HepG2 (cell line): ENCODE data around the gene GPN1. TPM values are rescaled to one million over a fixed set of nuclear protein-coding genes. Genes with fewer than 3 reads are reported as not detected.
A peak's percentile ranks its signal among the peaks of the same experiment; 100 is the strongest.

Experiments
- FIP1L1 ChIP-seq: fragments of 200-400 bp; formaldehyde crosslinking; IDR thresholded peaks from 2 replicates; pipeline ENCODE4 v1.6.1; 2018; ENCODE audit warnings: low read depth, mild to moderate bottlenecking, low read length, moderate library complexity, borderline replicate concordance; ENCODE audit not compliant: insufficient read depth
- KAT8 ChIP-seq: IDR thresholded peaks from 2 replicates; pipeline ENCODE4 v1.6.1; 2016; ENCODE audit warnings: missing genetic modification reagents, missing compliant biosample characterization
- MLLT10 ChIP-seq: sonication (generic); formaldehyde crosslinking; IDR thresholded peaks from 2 replicates; pipeline ENCODE4 v1.4.0; 2020; ENCODE audit warnings: missing genetic modification reagents
- PRDM15 ChIP-seq: sonication (generic); formaldehyde crosslinking; IDR thresholded peaks from 2 replicates; pipeline ENCODE4 v1.4.0; 2020; ENCODE audit warnings: missing genetic modification reagents
- SIX4 ChIP-seq: sonication (generic); formaldehyde crosslinking; IDR thresholded peaks from 2 replicates; pipeline ENCODE4 v1.4.0; 2020; ENCODE audit warnings: missing genetic modification reagents
- SYNCRIP ChIP-seq: fragments of 200-400 bp; formaldehyde crosslinking; IDR thresholded peaks from 2 replicates; pipeline ENCODE4 v1.6.1; 2018; ENCODE audit warnings: mild to moderate bottlenecking, low read depth, low read length; ENCODE audit not compliant: insufficient read depth
- ZBTB33 ChIP-seq: sonication (generic); formaldehyde crosslinking; IDR thresholded peaks from 2 replicates; pipeline ENCODE4 v1.4.0; 2020; ENCODE audit warnings: missing genetic modification reagents
- ZNF121 ChIP-seq: sonication (generic); formaldehyde crosslinking; IDR thresholded peaks from 2 replicates; pipeline ENCODE4 v1.5.0; 2020; ENCODE audit warnings: mild to moderate bottlenecking, missing genetic modification reagents
- ZNF17 ChIP-seq: sonication (generic); formaldehyde crosslinking; IDR thresholded peaks from 2 replicates; pipeline ENCODE4 v1.5.0; 2020; ENCODE audit warnings: mild to moderate bottlenecking, missing genetic modification reagents
- polyA plus RNA-seq, 8 experiments: library from polyadenylated mRNA; depleted of rRNA in 3 of 8; stranded (reverse) in 7 of 8; unstranded in 1 of 8; fragments of >200 nt; fragmentation: Illumina TruSeq in 4 of 8; extraction: Trizol in 4 of 8; gene quantifications; 2 replicates each; pipeline versions ENCODE4 v1.2.1 to v1.2.3, GENCODE V29; 2011 to 2016; ENCODE audit warnings: low read depth in 4 of 8, missing spikeins in 1 of 8, mixed read lengths in 1 of 8; ENCODE audit not compliant: insufficient read depth in 1 of 8
- total RNA-seq, 5 experiments: library from RNA; depleted of rRNA; stranded (reverse); fragments of >200 nt; fragmentation: Illumina TruSeq; extraction: Trizol; gene quantifications; 2 replicates each; pipeline ENCODE4 v1.2.3, GENCODE V29; 2016; ENCODE audit warnings: low read depth in 1 of 5
- TF ChIP-seq, protein P1 (sequence below): sonication (generic); formaldehyde crosslinking; IDR thresholded peaks from 2 replicates; pipeline ENCODE4 v1.5.0; 2020; ENCODE audit warnings: missing genetic modification reagents

GPN1 gene
- total and polyA plus RNA-seq, 2 of the 13 experiments (the other 11 are each of a cell fraction or from before 2014, with no cell fraction given): 54.5 to 62.7 TPM

DNA sequence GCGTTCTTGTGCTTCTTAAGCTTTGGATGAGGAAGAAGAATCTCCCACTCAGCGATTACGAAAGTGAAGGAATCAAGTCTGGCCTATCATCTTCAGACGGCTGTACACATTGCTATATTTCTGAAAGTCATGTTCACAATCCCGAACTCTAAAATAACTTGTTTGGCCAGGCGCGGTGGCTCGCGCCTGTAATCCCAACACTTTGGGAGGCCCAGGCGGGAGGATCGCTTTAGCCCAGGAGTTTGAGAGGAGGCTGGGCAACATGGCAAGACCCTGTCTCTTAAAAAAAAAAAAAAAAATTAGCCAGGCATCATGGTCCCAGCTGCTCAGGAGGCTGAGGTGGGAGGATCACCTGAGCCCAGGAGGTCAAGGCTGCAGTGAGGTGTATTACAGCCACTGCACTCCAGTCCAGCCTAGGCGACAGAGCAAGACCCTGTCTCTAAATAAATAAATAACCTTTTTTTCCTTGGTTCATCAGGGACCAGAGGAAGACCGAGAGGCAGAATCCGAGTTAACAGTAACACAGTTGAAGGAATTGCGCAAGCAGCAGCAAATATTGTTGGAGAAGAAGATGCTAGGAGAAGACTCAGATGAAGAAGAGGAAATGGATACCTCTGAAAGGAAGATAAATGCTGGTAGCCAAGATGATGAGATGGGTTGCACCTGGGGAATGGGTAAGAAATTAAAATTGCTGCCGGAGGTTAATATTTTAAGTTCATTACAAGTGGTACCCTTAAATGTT is 35.9 kb downstream of the GPN1 start (continued):
- TF ChIP-seq SYNCRIP: no peak
- TF ChIP-seq SIX4 (CRISPR knock-in tag): no peak
- TF ChIP-seq ZNF121: 0 out of 2 replicates have a peak, but pooled peaks have one; percentile 20
- peak; percentile 20; the same call in 1 of the 2 replicates for TF ChIP-seq ZNF17 (CRISPR knock-in tag)
- no peak for TF ChIP-seq PRDM15 (CRISPR knock-in tag)
- no peak for TF ChIP-seq FIP1L1
- peak; percentile 67; the same call in 1 of the 2 replicates for TF ChIP-seq ZBTB33 (CRISPR knock-in tag)
- TF ChIP-seq, protein P1, sequence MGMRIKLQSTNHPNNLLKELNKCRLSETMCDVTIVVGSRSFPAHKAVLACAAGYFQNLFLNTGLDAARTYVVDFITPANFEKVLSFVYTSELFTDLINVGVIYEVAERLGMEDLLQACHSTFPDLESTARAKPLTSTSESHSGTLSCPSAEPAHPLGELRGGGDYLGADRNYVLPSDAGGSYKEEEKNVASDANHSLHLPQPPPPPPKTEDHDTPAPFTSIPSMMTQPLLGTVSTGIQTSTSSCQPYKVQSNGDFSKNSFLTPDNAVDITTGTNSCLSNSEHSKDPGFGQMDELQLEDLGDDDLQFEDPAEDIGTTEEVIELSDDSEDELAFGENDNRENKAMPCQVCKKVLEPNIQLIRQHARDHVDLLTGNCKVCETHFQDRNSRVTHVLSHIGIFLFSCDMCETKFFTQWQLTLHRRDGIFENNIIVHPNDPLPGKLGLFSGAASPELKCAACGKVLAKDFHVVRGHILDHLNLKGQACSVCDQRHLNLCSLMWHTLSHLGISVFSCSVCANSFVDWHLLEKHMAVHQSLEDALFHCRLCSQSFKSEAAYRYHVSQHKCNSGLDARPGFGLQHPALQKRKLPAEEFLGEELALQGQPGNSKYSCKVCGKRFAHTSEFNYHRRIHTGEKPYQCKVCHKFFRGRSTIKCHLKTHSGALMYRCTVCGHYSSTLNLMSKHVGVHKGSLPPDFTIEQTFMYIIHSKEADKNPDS (CRISPR knock-in tag): no peak
- TF ChIP-seq MLLT10 (CRISPR knock-in tag): no peak
- TF ChIP-seq KAT8: 0 out of 2 replicates have a peak, but pooled peaks have one; percentile 18
